Activated T-helper 1 cell treated with anti-CD3 and anti-CD28 coated beads, Interleukin-12 subunit alpha, Interleukin-12 subunit beta, Interleukin-2, Interleukin-4 antibody, amounts not matched to agents 30 ng/mL and 10 ng/mL and 1 ng/mL, durations not matched to agents 14 hours and 24 hours and 36 hours (primary cell): Measurements from ENCODE around the gene UQCC2. TPM values are rescaled to one million over a fixed set of nuclear protein-coding genes. Genes with fewer than 3 reads are reported as not detected.

ENCODE experiments used
- DNase-seq: peaks from one replicate; pipeline ENCODE4 v3.0.0; 2021; ENCODE audit warnings: low spot score
- H3K27ac Mint-ChIP-seq: one replicate; pipeline ENCODE4 v1.8.0; 2021; ENCODE audit warnings: mild to moderate bottlenecking, mixed read lengths
- H3K27me3 Mint-ChIP-seq: one replicate; pipeline ENCODE4 v1.8.0; 2022; ENCODE audit warnings: mild to moderate bottlenecking, moderate library complexity, mixed read lengths; ENCODE audit not compliant: insufficient read depth
- H3K36me3 Mint-ChIP-seq: one replicate; pipeline ENCODE4 v1.8.0; 2021; ENCODE audit warnings: low read depth, mixed read lengths
- H3K4me1 Mint-ChIP-seq: one replicate; pipeline ENCODE4 v1.8.0; 2021; ENCODE audit warnings: low read depth, mixed read lengths
- H3K4me3 Mint-ChIP-seq: one replicate; pipeline ENCODE4 v1.8.0; 2021; ENCODE audit warnings: mild to moderate bottlenecking, moderate library complexity, mixed read lengths
- H3K9me3 Mint-ChIP-seq: one replicate; pipeline ENCODE4 v1.8.0; 2021; ENCODE audit warnings: mixed read lengths
- intact Hi-C: fragments of 100-400 bp; cut with micrococcal nuclease; formaldehyde crosslinking; loops from one replicate; pipeline ENCODE4 v1.15.1; 2024
- total RNA-seq: library from RNA; stranded (reverse); gene quantifications from 2 replicates; pipeline ENCODE4 v1.2.3, GENCODE V29; 2022

Gene UQCC2
- total RNA-seq, 1 donor from 2014 or later: 123 TPM

- Mint-ChIP-seq H3K9me3 (no peaks in the 10 kb centered on the region), H3K36me3 (peaks cover 45% of the 10 kb centered on the region), H3K4me1 (peaks cover 63% of the 10 kb centered on the region), H3K27ac (peak overlapping the region; percentile 91), H3K27me3 (no peaks in the 10 kb centered on the region), H3K4me3 (peak overlapping the region; percentile 55)
- DNase-seq: peak; percentile 22
- intact Hi-C loops: loop anchor here (2.0 to 10.0 kb wide), 3 partner anchors 16 to 240 kb away; partner anchors contain the start of genes ITPR3, UQCC2 and ZBTB9
Measured at GRCh38 chr6:33694401-33694931, 17.0 kb downstream of the UQCC2 start.

- intact Hi-C loops: loop anchor here (2.0 to 10.0 kb wide), 3 partner anchors 17 to 239 kb away; partner anchors contain the start of genes ITPR3, UQCC2 and ZBTB9
- Mint-ChIP-seq H3K36me3 (peaks cover 50% of the 10 kb centered on the region), H3K27me3 (no peaks in the 10 kb centered on the region), H3K4me3 (peak overlapping the region; percentile 55), H3K4me1 (peaks cover 63% of the 10 kb centered on the region), H3K9me3 (no peaks in the 10 kb centered on the region), H3K27ac (peak overlapping the region; percentile 98)
- DNase-seq: no peak
Measured at GRCh38 chr6:33693186-33694105, 18.1 kb downstream of the UQCC2 start.

GRCh38 chr6:33692760-33693158, 18.7 kb downstream of the UQCC2 start:
- peak; percentile 64 for DNase-seq
- H3K27me3 Mint-ChIP-seq: no peaks in the 10 kb centered on the region
- peak overlapping the region; percentile 98 for H3K27ac Mint-ChIP-seq
- peak overlapping the region; percentile 79 for H3K4me3 Mint-ChIP-seq
- intact Hi-C loops: loop anchor here (10.0 kb wide), 1 partner anchor 238 kb away; the partner anchor contains the start of gene ZBTB9
- H3K9me3 Mint-ChIP-seq: no peaks in the 10 kb centered on the region
- peaks cover 62% of the 10 kb centered on the region for H3K4me1 Mint-ChIP-seq
- peaks cover 51% of the 10 kb centered on the region for H3K36me3 Mint-ChIP-seq

DNA sequence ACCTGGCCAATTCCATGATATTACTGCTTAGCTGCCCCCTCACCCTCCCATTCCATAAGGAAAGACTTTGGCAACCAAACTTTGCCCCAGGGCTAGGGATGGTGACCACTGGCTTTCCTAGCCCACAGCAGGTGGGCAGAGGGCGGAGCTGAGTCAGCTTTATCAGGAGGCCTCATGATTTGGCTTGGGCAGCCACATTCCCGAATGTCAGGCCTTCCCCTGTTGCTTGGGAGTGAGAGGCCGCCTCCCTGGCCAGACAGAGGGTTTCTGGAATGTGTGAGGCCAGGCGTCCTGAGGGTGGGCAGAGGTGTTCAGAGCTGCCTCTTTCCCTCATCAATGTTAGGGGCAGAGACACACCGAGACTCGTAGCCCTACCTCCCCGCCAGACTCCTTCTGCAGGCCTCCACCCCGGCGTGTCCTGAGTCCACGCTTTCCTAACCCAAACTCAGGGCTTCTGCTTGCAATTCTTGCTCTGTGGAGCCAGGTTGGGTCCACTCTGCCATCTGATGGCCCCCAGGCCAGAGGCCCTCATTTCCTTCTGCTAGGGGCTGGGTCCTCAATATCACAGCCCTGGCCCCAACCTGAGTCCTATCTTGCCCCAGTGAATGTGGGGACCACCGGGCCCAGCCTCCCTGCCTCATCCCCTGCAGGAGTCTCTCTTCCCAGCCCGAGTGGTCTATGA, 19.3 kb downstream of the UQCC2 start:
- DNase-seq: no peak
- peak overlapping the region; percentile 98 for H3K27ac Mint-ChIP-seq
- no peaks in the 10 kb centered on the region for H3K27me3 Mint-ChIP-seq
- no peaks in the 10 kb centered on the region for H3K9me3 Mint-ChIP-seq
- intact Hi-C loops: loop anchor here (10.0 kb wide), 1 partner anchor 237 kb away; the partner anchor contains the start of gene ZBTB9
- H3K4me1 Mint-ChIP-seq: peaks cover 57% of the 10 kb centered on the region
- H3K4me3 Mint-ChIP-seq: peak overlapping the region; percentile 79
- peaks cover 46% of the 10 kb centered on the region for H3K36me3 Mint-ChIP-seq

- Mint-ChIP-seq H3K27ac (peak overlapping the region; percentile 44), H3K27me3 (no peaks in the 10 kb centered on the region), H3K4me3 (no peak overlapping the region), H3K36me3 (peaks cover 44% of the 10 kb centered on the region), H3K4me1 (peaks cover 50% of the 10 kb centered on the region), H3K9me3 (no peaks in the 10 kb centered on the region)
- intact Hi-C loops: loop anchor here (10.0 kb wide), 1 partner anchor 237 kb away; the partner anchor contains the start of gene ZBTB9
- no peak for DNase-seq
Measured at GRCh38 chr6:33691456-33692077, 19.9 kb downstream of the UQCC2 start.

DNA sequence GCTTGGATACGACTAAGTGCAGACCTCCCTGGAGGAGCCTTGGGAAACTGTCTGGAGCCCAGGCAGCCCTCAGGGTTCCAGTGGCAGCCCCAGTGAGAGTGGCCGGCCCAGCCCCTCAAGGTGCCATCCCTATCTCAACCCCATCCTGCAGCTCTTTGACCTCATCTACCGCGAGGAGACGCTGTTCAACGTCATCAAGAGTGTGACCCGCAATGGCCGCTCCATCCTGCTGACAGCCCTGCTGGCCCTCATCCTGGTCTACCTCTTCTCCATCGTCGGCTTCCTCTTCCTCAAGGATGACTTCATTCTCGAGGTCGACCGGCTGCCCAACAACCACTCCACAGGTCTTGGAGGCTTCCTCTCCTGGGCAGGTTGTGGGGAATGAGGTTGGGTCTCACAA, 20.7 kb downstream of the UQCC2 start:
- H3K36me3 Mint-ChIP-seq: peaks cover 46% of the 10 kb centered on the region
- intact Hi-C loops: loop anchor here (10.0 kb wide), 1 partner anchor 236 kb away; the partner anchor contains the start of gene ZBTB9
- no peak overlapping the region for H3K4me3 Mint-ChIP-seq

DNA sequence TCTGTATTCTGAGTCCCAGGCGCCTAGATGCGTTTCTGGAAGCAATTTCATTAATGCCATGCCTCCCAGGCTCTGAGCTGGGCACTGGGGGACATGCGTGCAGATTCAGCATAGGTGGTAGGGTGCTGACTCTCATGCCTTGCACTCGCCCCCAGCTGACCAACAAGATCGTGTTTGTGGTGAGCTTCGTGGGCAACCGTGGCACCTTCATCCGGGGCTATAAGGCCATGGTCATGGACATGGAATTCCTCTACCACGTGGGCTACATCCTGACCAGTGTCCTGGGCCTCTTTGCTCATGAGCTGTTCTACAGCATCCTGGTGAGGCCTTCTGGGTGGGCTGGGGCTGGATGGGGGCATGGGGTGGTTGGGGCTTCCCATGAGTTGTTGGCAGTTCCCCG, 21.6 kb downstream of the UQCC2 start:
- H3K9me3 Mint-ChIP-seq: no peaks in the 10 kb centered on the region
- H3K4me3 Mint-ChIP-seq: no peak overlapping the region
- peaks cover 37% of the 10 kb centered on the region for H3K4me1 Mint-ChIP-seq
- no peaks in the 10 kb centered on the region for H3K27me3 Mint-ChIP-seq
- no peak overlapping the region for H3K27ac Mint-ChIP-seq
- intact Hi-C loops: loop anchor here (10.0 kb wide), 1 partner anchor 235 kb away; the partner anchor contains the start of gene ZBTB9
- DNase-seq: no peak
- H3K36me3 Mint-ChIP-seq: peaks cover 49% of the 10 kb centered on the region

More for the DNA sequence above, 20.7 kb downstream of the UQCC2 start:
- peaks cover 42% of the 10 kb centered on the region for H3K4me1 Mint-ChIP-seq
- no peaks in the 10 kb centered on the region for H3K27me3 Mint-ChIP-seq
- H3K27ac Mint-ChIP-seq: peak overlapping the region; percentile 52
- no peak for DNase-seq
- no peaks in the 10 kb centered on the region for H3K9me3 Mint-ChIP-seq

GRCh38 chr6:33689148-33689494, 22.4 kb downstream of the UQCC2 start:
- Mint-ChIP-seq H3K9me3 (no peaks in the 10 kb centered on the region), H3K4me1 (peaks cover 30% of the 10 kb centered on the region), H3K36me3 (peaks cover 49% of the 10 kb centered on the region), H3K27me3 (no peaks in the 10 kb centered on the region), H3K4me3 (no peak overlapping the region), H3K27ac (peak overlapping the region; percentile 34)
- intact Hi-C loops: no loop called here
- no peak for DNase-seq

- Mint-ChIP-seq H3K27ac (no peak overlapping the region), H3K4me1 (peaks cover 28% of the 10 kb centered on the region), H3K27me3 (no peaks in the 10 kb centered on the region), H3K9me3 (no peaks in the 10 kb centered on the region), H3K4me3 (no peak overlapping the region), H3K36me3 (peaks cover 49% of the 10 kb centered on the region)
- intact Hi-C loops: no loop called here
- no peak for DNase-seq
Measured at GRCh38 chr6:33688451-33689147, 22.9 kb downstream of the UQCC2 start.

DNA sequence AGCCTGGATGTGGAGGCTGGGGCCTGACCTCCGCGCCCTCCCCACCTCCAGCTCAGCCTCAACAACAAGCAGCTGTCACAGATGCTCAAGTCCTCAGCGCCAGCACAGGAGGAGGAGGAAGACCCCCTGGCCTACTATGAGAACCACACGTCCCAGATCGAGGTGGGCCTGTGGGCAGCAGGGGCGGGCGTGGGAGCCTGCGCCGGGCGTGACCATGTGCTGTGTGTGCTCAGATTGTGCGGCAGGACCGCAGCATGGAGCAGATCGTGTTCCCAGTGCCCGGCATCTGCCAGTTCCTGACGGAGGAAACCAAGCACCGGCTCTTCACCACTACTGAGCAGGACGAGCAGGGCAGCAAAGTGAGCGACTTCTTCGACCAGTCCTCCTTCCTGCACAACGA, 23.5 kb downstream of the UQCC2 start:
- Mint-ChIP-seq H3K27me3 (no peaks in the 10 kb centered on the region), H3K4me1 (peaks cover 28% of the 10 kb centered on the region), H3K36me3 (peaks cover 51% of the 10 kb centered on the region), H3K9me3 (no peaks in the 10 kb centered on the region), H3K27ac (no peak overlapping the region), H3K4me3 (no peak overlapping the region)
- no peak for DNase-seq
- intact Hi-C loops: no loop called here

DNA sequence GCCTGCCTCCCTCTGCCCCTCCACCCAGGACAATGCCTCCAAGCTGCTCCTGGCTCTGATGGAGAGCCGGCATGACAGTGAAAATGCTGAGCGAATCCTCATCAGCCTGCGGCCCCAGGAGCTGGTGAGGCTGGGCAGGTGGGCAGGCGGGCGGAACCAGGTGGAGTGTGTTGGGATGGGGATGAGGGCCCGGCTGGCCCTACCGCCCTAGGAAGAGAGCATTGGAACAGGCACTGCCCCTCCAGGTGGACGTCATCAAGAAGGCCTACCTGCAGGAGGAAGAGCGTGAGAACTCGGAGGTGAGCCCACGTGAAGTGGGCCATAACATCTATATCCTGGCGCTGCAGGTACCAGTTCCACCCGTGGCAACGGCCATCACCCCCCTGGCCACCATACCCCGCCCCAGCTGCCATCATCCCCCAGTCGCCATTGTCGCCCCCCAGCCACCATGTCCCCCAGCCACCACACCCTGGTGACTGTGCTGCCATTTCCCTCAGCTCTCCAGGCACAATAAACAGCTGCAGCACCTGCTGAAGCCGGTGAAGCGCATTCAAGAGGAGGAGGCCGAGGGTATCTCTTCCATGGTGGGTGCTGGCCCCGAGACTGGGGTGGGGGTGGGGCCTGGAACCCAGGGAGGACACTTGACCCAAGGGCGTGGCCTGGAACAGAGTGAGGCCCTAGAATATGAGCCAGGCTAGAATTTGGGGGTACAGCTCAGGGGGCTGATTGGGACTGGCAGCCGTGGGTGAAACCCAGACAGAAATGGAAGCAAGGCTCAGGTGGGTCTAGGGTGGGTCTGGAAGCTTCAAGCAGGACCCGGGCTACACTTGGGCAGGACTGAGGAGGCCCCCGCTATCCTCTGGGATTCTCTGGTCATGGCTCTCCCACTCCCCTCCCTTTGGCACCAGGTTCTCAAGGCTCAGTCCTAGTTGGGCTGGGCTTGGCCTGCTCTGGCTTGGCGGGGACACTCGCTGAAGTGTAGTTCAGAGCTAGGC, 24.2 kb downstream of the UQCC2 start:
- intact Hi-C loops: no loop called here
- no peak overlapping the region for H3K27ac Mint-ChIP-seq
- no peaks in the 10 kb centered on the region for H3K9me3 Mint-ChIP-seq
- no peaks in the 10 kb centered on the region for H3K27me3 Mint-ChIP-seq
- no peak for DNase-seq
- H3K36me3 Mint-ChIP-seq: peaks cover 49% of the 10 kb centered on the region
- peaks cover 28% of the 10 kb centered on the region for H3K4me1 Mint-ChIP-seq
- H3K4me3 Mint-ChIP-seq: no peak overlapping the region
